HFFc6 (cell line): Measurements from ENCODE around the gene INSYN2A. TPM values are rescaled to one million over a fixed set of nuclear protein-coding genes. Genes with fewer than 3 reads are reported as not detected.

Experiments used
- DNase-seq: peaks from one replicate; pipeline ENCODE4 v3.0.0-alpha.2; 2018
- H3K27ac Mint-ChIP-seq: 2 replicates; pipeline ENCODE4 v1.8.0; 2020; ENCODE audit warnings: mild to moderate bottlenecking, mixed read lengths
- H3K27me3 Mint-ChIP-seq: 2 replicates; pipeline ENCODE4 v1.8.0; 2021; ENCODE audit warnings: mild to moderate bottlenecking, moderate library complexity, mixed read lengths; ENCODE audit not compliant: insufficient read depth
- H3K36me3 Mint-ChIP-seq: 2 replicates; pipeline ENCODE4 v1.8.0; 2021; ENCODE audit warnings: low read depth, mixed read lengths
- H3K4me1 Mint-ChIP-seq: 2 replicates; pipeline ENCODE4 v1.8.0; 2020; ENCODE audit warnings: low read depth, mixed read lengths
- H3K4me3 Mint-ChIP-seq: 2 replicates; pipeline ENCODE4 v1.8.0; 2020; ENCODE audit warnings: mild to moderate bottlenecking, moderate library complexity, mixed read lengths
- H3K9me3 Mint-ChIP-seq: 2 replicates; pipeline ENCODE4 v1.8.0; 2020; ENCODE audit warnings: mild to moderate bottlenecking, mixed read lengths
- CTCF ChIP-seq: fragments of 200-600 bp; sonication (generic); IDR thresholded peaks from 2 replicates; pipeline ENCODE4 v1.5.0; 2021; ENCODE audit warnings: antibody characterized with exemption, mild to moderate bottlenecking
- total RNA-seq, 6 experiments: library from RNA; stranded (reverse); fragmentation: NEBNext Ultra II Directional; extraction: Animal tissue kit (Norgen Biotek cat#: 25700); gene quantifications; 2 replicates in 1 of 6; 3 replicates in 5 of 6; pipeline ENCODE4 v1.2.3, GENCODE V29; 2021

INSYN2A gene
- total RNA-seq, 6 experiments from 2014 or later, result 0.05 to 0.24 (median 0.20) TPM

GRCh38 chr10:127207081-127207480, 10.7 kb upstream of the INSYN2A start:
- peaks cover 2% of the 10 kb centered on the region; the same call in 1 of the 2 replicates for H3K27me3 Mint-ChIP-seq
- no peak for TF ChIP-seq CTCF
- H3K4me3 Mint-ChIP-seq, result no peak overlapping the region
- no peak for DNase-seq
- H3K27ac Mint-ChIP-seq, result no peak overlapping the region
- H3K4me1 Mint-ChIP-seq, result no peaks in the 10 kb centered on the region
- H3K9me3 Mint-ChIP-seq, result no peaks in the 10 kb centered on the region
- peaks cover 14% of the 10 kb centered on the region for H3K36me3 Mint-ChIP-seq

GRCh38 chr10:127203067-127203466, 6.7 kb upstream of the INSYN2A start:
- Mint-ChIP-seq H3K36me3 (peaks cover 14% of the 10 kb centered on the region), H3K4me1 (peaks cover 6% of the 10 kb centered on the region; the same call in 1 of the 2 replicates), H3K27me3 (peaks cover 2% of the 10 kb centered on the region; the same call in 1 of the 2 replicates), H3K27ac (no peak overlapping the region), H3K4me3 (no peak overlapping the region), H3K9me3 (no peaks in the 10 kb centered on the region)
- no peak for TF ChIP-seq CTCF
- DNase-seq, result no peak

- H3K36me3 Mint-ChIP-seq, result peaks cover 13% of the 10 kb centered on the region
- no peak overlapping the region for H3K4me3 Mint-ChIP-seq
- TF ChIP-seq CTCF, result no peak
- H3K4me1 Mint-ChIP-seq, result peaks cover 15% of the 10 kb centered on the region
- no peak for DNase-seq
- H3K9me3 Mint-ChIP-seq, result no peaks in the 10 kb centered on the region
- H3K27me3 Mint-ChIP-seq, result peaks cover 4% of the 10 kb centered on the region; the same call in 1 of the 2 replicates
- no peak overlapping the region for H3K27ac Mint-ChIP-seq
Measured at GRCh38 chr10:127200646-127201045, 4.3 kb upstream of the INSYN2A start.

GRCh38 chr10:127198721-127199120, 2.3 kb upstream of the INSYN2A start:
- H3K4me1 Mint-ChIP-seq, result peaks cover 15% of the 10 kb centered on the region
- no peak overlapping the region for H3K27ac Mint-ChIP-seq

GRCh38 chr10:127198307-127198706, 1.9 kb upstream of the INSYN2A start:
- TF ChIP-seq CTCF, result peak; percentile 27; the same call in 1 of the 2 replicates
- Mint-ChIP-seq H3K4me1 (peaks cover 15% of the 10 kb centered on the region), H3K36me3 (no peaks in the 10 kb centered on the region), H3K9me3 (no peaks in the 10 kb centered on the region), H3K27ac (no peak overlapping the region), H3K27me3 (peaks cover 2% of the 10 kb centered on the region), H3K4me3 (no peak overlapping the region)
- no peak for DNase-seq

More at GRCh38 chr10:127198721-127199120, 2.3 kb upstream of the INSYN2A start:
- no peak overlapping the region for H3K4me3 Mint-ChIP-seq
- peaks cover 3% of the 10 kb centered on the region for H3K36me3 Mint-ChIP-seq
- peaks cover 2% of the 10 kb centered on the region for H3K27me3 Mint-ChIP-seq
- no peak for TF ChIP-seq CTCF
- H3K9me3 Mint-ChIP-seq, result no peaks in the 10 kb centered on the region
- DNase-seq, result no peak

- peaks cover 15% of the 10 kb centered on the region for H3K4me1 Mint-ChIP-seq
- H3K27me3 Mint-ChIP-seq, result peaks cover 2% of the 10 kb centered on the region
- H3K4me3 Mint-ChIP-seq, result peak overlapping the region; percentile 87
- H3K9me3 Mint-ChIP-seq, result no peaks in the 10 kb centered on the region
- no peak for TF ChIP-seq CTCF
- H3K36me3 Mint-ChIP-seq, result no peaks in the 10 kb centered on the region
- no peak overlapping the region for H3K27ac Mint-ChIP-seq
- no peak for DNase-seq
Measured at GRCh38 chr10:127197154-127197432, 702 bp upstream of the INSYN2A start.
